Cardiac fibroblast (primary cell): ENCODE data around the gene COPZ1.

Source experiments
- DNase-seq, 2 donors: peaks; one replicate each; pipeline versions ENCODE4 v3.0.0 to v3.0.0-alpha.2; 2010; ENCODE audit warnings: low read depth in 2 of 2
- H3K4me3 ChIP-seq, 2 donors: replicated peaks in 1 of 2; 1 replicate in 1 of 2; 2 replicates in 1 of 2; pipeline ENCODE4 v1.5.1; 2011; ENCODE audit warnings: low read depth in 2 of 2, low read length in 2 of 2, mild to moderate bottlenecking in 2 of 2, moderate library complexity in 1 of 2
- CTCF ChIP-seq: IDR thresholded peaks from one replicate; pipeline ENCODE4 v1.5.1; 2011; ENCODE audit warnings: low read depth, mild to moderate bottlenecking, low read length, inconsistent platforms

COPZ1 gene

DNA sequence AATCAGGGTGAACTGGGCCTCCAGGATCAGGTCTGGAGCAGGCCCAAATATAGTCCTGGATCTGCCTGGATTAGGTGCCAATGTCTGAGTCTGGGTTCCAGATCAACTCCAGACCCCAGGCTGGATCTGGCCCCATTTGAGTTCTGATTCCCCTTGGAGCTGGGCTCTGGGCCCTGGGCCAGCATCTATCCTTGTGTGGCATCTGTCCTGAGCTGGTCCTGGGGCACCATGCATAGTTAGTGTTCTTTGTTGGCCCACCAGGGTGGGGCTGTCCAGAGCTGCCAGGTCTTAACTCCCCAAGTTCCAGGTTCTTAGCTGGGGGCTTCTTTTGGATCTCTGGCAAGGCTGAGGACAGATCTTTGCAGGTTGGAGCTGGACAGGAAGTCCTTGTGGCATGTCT lies 70.6 kb downstream of the COPZ1 start:
- no peak overlapping the region for H3K4me3 ChIP-seq
- DNase-seq: no peak
- TF ChIP-seq CTCF: no peak

DNA sequence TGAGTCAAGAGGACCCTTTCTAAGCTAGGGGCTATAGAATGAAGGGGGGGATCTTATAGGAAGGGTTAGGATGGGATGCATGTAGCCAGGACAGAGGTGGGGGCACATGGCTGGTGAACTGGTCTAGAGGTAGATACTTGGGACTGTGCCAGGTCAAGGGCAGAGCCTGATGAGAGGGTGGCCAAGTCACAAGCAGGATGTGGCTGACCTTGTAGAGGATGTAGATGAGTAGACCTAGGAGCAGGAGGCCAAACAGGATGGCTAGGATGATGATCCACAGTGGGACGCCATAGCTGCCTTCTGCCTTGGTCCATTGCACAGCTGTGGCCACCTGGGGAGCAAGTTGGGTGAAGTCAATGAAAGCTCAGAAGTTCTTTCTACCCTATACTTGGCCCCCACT lies 72.2 kb downstream of the COPZ1 start:
- no peak for TF ChIP-seq CTCF
- H3K4me3 ChIP-seq: no peak overlapping the region
- DNase-seq: no peak

DNA sequence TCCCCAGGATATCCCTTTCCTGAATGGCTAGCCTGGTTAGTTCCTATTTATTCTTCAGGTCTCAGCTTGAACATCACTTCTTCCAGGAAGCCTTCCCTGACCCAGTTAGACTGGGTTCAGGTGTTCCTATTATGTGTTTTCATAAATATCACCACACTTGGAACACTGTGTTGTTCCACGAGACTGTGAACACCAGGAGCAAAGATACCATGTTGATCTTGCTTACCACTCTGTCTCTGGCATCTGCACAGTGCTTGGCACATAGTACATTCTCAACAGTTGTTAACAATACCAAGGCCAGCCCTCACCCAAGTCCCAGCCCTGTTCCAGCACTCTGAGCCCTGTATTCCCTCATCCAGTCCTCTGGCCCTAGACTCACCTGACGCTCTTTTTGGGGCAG lies 73.3 kb downstream of the COPZ1 start:
- TF ChIP-seq CTCF: no peak
- H3K4me3 ChIP-seq: no peak overlapping the region
- DNase-seq: no peak

GRCh38 chr12:54398995-54399793 lies 74.3 kb downstream of the COPZ1 start:
- DNase-seq: peak; percentile 88 to 90
- no peak overlapping the region for H3K4me3 ChIP-seq
- TF ChIP-seq CTCF: peak; percentile 100

DNA sequence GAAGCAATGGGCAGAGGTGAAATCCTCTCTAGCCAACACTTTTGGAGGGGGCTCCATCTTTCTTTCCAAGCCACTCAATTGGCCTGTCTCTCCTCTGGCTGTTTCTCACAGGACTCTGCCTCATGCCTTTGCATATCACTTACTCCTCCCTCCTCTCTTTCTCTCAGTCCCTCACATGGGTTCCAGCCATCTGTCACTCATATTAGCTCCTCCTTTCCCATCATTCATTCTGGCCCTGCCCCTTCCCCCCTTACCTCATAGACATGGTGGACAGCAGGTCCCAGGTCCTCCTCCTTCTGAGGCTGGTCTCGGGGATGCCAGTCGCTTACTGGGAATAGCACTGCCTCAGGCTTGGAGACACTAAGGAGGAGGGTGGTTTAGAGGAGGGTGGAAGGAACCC lies 76.2 kb downstream of the COPZ1 start:
- no peak for DNase-seq
- no peak overlapping the region for H3K4me3 ChIP-seq
- no peak for TF ChIP-seq CTCF
